ENCODE measurements around the gene PRKCZ. TPM values are rescaled to one million over a fixed set of nuclear protein-coding genes. Genes with fewer than 3 reads are reported as not detected.

The PRKCZ gene
- total RNA-seq, 1 donor: 0.72 TPM

DNA sequence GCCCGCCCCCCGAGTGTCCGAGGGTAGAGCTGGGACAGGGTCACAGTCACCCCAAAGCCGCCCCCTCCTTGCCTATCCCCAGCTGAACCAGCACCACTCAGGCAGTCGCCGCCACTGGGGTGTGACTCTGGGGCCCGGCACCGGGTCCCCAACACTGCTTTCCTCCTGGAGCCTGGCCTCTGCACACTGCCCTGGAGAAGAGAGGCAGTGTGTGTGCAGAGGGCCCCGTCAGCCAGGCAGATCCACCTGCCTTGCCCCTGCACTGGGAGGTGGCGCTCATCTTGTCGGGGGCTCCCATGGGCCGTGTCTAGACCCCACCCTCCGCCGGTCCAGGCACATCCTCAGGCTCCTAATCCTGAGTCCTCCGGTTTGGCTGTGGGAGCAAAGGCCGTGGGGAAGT, 128.7 kb downstream of the PRKCZ start:
- Histone ChIP-seq H3K36me3 (ENCODE audit: insufficient read depth, low read length) (no peaks in the 10 kb centered on the region), H3K27me3 (ENCODE audit: insufficient read depth, low read length) (peaks cover 4% of the 10 kb centered on the region), H4K20me1 (ENCODE audit: insufficient read depth, low read length) (no peaks in the 10 kb centered on the region), H3K4me3 (ENCODE audit: insufficient read depth, low read length) (no peak overlapping the region), H3K9me3 (ENCODE audit: low read depth, low read length) (no peaks in the 10 kb centered on the region), H3K27ac (ENCODE audit: low read depth, low read length) (no peak overlapping the region), H3K79me2 (ENCODE audit: insufficient read depth, low read length) (no peaks in the 10 kb centered on the region), H3K4me1 (ENCODE audit: insufficient read depth, low read length) (peaks cover 8% of the 10 kb centered on the region), H3K4me2 (ENCODE audit: insufficient read depth, low read length) (no peak overlapping the region), H2AFZ (ENCODE audit: low read length) (no peak overlapping the region)
- TF ChIP-seq, protein P1, sequence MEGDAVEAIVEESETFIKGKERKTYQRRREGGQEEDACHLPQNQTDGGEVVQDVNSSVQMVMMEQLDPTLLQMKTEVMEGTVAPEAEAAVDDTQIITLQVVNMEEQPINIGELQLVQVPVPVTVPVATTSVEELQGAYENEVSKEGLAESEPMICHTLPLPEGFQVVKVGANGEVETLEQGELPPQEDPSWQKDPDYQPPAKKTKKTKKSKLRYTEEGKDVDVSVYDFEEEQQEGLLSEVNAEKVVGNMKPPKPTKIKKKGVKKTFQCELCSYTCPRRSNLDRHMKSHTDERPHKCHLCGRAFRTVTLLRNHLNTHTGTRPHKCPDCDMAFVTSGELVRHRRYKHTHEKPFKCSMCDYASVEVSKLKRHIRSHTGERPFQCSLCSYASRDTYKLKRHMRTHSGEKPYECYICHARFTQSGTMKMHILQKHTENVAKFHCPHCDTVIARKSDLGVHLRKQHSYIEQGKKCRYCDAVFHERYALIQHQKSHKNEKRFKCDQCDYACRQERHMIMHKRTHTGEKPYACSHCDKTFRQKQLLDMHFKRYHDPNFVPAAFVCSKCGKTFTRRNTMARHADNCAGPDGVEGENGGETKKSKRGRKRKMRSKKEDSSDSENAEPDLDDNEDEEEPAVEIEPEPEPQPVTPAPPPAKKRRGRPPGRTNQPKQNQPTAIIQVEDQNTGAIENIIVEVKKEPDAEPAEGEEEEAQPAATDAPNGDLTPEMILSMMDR (IDR thresholded peaks at IDR 0.05; ENCODE audit: extremely low read depth, low read depth, low read length): no peak
- no peak for DNase-seq (ENCODE audit: insufficient read length, low spot score, missing footprints)

DNA sequence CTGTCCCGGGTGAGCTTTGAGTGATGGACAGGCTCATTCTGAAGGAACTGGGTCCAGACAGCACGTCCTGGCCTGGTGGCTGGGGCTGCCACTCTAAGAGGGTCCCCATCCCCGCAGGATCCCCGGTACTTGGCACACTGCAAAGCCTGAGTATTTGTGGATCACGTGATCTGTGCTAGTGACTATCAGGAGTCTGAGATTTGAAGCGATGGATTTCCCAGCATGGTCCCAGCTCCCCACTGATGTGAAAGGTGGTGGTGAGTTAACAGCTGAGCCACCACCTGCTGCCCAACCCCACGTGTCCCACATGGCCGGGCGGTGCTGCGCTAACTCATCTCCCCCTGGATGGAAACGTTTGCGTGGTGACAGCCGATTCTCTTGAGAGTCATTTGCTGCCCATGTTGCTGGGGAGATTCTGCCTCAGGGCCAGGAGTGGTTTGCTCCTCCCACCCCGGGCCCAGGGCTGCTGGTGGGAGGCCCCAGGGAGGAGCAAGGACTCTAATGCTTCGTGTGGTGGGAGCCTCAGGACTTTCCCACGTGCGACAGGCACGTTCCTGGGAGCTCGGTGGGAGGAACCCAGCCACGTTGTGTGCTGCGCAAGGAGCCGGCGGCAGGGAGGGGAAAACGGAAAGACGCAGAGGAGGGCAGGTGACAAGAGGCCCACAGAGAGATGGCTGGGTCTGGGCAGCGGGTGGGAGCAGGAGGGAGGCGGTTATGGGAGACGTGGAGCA, 129.2 kb downstream of the PRKCZ start:
- Histone ChIP-seq H3K9me3 (ENCODE audit: low read depth, low read length) (no peaks in the 10 kb centered on the region), H4K20me1 (ENCODE audit: insufficient read depth, low read length) (no peaks in the 10 kb centered on the region), H3K4me3 (ENCODE audit: insufficient read depth, low read length) (no peak overlapping the region), H2AFZ (ENCODE audit: low read length) (no peak overlapping the region), H3K36me3 (ENCODE audit: insufficient read depth, low read length) (no peaks in the 10 kb centered on the region), H3K4me1 (ENCODE audit: insufficient read depth, low read length) (peaks cover 6% of the 10 kb centered on the region), H3K4me2 (ENCODE audit: insufficient read depth, low read length) (no peak overlapping the region), H3K27ac (ENCODE audit: low read depth, low read length) (no peak overlapping the region), H3K27me3 (ENCODE audit: insufficient read depth, low read length) (peaks cover 4% of the 10 kb centered on the region), H3K79me2 (ENCODE audit: insufficient read depth, low read length) (no peaks in the 10 kb centered on the region)
- DNase-seq (ENCODE audit: insufficient read length, low spot score, missing footprints): no peak
- TF ChIP-seq, protein P1 (IDR thresholded peaks at IDR 0.05; ENCODE audit: extremely low read depth, low read depth, low read length): no peak

DNA sequence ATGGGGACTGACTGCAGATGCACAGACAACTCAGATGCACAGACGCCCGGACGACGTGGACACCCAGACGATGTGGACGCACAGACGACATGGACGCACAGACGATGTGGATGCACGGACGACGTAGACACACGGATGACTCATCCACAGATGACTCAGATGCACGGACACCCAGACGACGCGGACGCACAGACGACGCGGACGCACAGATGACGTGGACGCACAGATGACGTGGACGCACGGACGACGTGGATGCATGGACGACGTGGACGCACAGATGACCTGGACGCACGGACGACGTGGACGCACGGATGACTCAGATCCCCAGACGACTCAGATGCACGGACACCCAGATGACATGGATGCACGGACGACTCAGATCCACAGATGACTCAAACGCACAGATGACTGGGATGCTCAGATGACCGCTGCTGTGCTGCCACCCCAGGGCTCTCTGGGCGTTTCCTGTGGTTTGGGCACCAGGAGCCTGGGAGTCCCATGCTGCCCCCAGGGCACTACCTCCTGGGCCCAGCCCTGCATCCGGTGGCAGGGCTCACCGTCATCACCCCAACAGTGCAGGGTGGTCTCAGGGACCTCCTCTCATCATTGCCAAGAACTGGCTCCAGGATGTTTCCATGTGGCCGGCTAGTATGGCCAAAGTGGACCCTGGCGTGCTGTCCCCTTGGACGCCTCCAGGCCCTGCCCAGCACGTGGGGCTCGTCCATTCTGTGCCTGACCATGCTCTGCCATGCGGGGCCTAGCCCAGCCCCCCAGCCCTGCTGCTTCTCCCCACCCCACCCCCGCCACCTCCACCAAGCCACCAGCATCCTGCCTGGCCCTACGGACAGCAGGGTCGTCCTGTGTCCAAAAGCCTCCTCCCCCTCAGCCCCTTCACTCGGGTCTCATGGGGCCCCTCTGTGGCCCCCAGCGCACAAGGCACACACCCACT, 130.4 kb downstream of the PRKCZ start:
- peaks cover 4% of the 10 kb centered on the region for H3K27me3 ChIP-seq (ENCODE audit: insufficient read depth, low read length)
- no peaks in the 10 kb centered on the region for H4K20me1 ChIP-seq (ENCODE audit: insufficient read depth, low read length)
- H3K36me3 ChIP-seq (ENCODE audit: insufficient read depth, low read length): no peaks in the 10 kb centered on the region
- no peak overlapping the region for H3K27ac ChIP-seq (ENCODE audit: low read depth, low read length)
- H3K9me3 ChIP-seq (ENCODE audit: low read depth, low read length): no peaks in the 10 kb centered on the region
- no peak overlapping the region for H2AFZ ChIP-seq (ENCODE audit: low read length)
- TF ChIP-seq, protein P1 (IDR thresholded peaks at IDR 0.05; ENCODE audit: extremely low read depth, low read depth, low read length): no peak
- no peaks in the 10 kb centered on the region for H3K4me1 ChIP-seq (ENCODE audit: insufficient read depth, low read length)
- no peak overlapping the region for H3K4me3 ChIP-seq (ENCODE audit: insufficient read depth, low read length)
- no peaks in the 10 kb centered on the region for H3K79me2 ChIP-seq (ENCODE audit: insufficient read depth, low read length)
- no peak overlapping the region for H3K4me2 ChIP-seq (ENCODE audit: insufficient read depth, low read length)
- peak; percentile 92 for DNase-seq (ENCODE audit: insufficient read length, low spot score, missing footprints)

DNA sequence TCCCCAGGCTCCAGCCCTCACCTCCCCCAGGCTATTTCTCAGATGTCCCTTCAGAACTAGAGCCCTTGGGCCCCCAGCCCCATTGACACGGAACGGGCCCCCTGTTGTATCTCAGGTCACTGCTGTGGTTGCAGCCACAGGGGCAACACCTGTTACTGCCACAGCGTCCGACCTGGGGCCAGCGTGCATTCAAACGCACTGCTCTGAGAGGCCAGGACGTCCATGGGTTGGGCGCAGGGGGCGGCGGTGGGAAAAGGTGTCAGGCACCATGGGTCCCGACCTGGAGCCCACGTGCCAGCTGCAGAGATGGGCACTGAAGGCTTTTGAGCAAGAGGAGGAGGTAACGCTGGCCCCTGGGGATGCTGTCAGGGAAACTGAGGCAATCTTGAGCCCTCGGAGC, 131.1 kb downstream of the PRKCZ start:
- peaks cover 2% of the 10 kb centered on the region for H3K27me3 ChIP-seq (ENCODE audit: insufficient read depth, low read length)
- no peak overlapping the region for H3K4me2 ChIP-seq (ENCODE audit: insufficient read depth, low read length)
- no peaks in the 10 kb centered on the region for H3K9me3 ChIP-seq (ENCODE audit: low read depth, low read length)
- no peak overlapping the region for H3K4me3 ChIP-seq (ENCODE audit: insufficient read depth, low read length)
- H3K36me3 ChIP-seq (ENCODE audit: insufficient read depth, low read length): no peaks in the 10 kb centered on the region
- H3K27ac ChIP-seq (ENCODE audit: low read depth, low read length): no peak overlapping the region
- no peaks in the 10 kb centered on the region for H3K4me1 ChIP-seq (ENCODE audit: insufficient read depth, low read length)
- DNase-seq (ENCODE audit: insufficient read length, low spot score, missing footprints): no peak
- no peaks in the 10 kb centered on the region for H3K79me2 ChIP-seq (ENCODE audit: insufficient read depth, low read length)
- H2AFZ ChIP-seq (ENCODE audit: low read length): no peak overlapping the region
- H4K20me1 ChIP-seq (ENCODE audit: insufficient read depth, low read length): no peaks in the 10 kb centered on the region
- TF ChIP-seq, protein P1 (IDR thresholded peaks at IDR 0.05; ENCODE audit: extremely low read depth, low read depth, low read length): no peak

Data from osteoblast (primary cell).